GM18868 (cell line): Measurements from ENCODE around the gene AK3.
"Not testable (repeated sequence)": the region's sequence is repeated elsewhere in the genome, so short reads cannot be mapped to it uniquely, and the experiment has no call there.

Source experiments
- ATAC-seq: cut with Tn5 transposase; IDR thresholded peaks from one replicate; pipeline ENCODE4 v1.9.1; 2021; ENCODE audit warnings: mild to moderate bottlenecking, moderate library complexity; ENCODE audit not compliant: unreplicated experiment

The AK3 gene

GRCh38 chr9:4740638-4741364 lies at the start of gene AK3:
Gene AK3 (minus strand): TSS chr9:4741202. CDS start chr9:4741087, 115 bp downstream.
- ATAC-seq: peak; percentile 91

GRCh38 chr9:4788703-4789102 lies 47.7 kb upstream of the AK3 start:
- no peak for ATAC-seq

GRCh38 chr9:4787876-4788275 lies 46.9 kb upstream of the AK3 start:
- no peak for ATAC-seq

- ATAC-seq: no peak
Measured at GRCh38 chr9:4786599-4786998, 45.6 kb upstream of the AK3 start.

- no peak for ATAC-seq
Measured at GRCh38 chr9:4784403-4784802, 43.4 kb upstream of the AK3 start.

- not testable (repeated sequence) for ATAC-seq
Measured at GRCh38 chr9:4783191-4783590, 42.2 kb upstream of the AK3 start.

GRCh38 chr9:4781408-4781807 lies 40.4 kb upstream of the AK3 start:
- no peak for ATAC-seq

GRCh38 chr9:4780651-4781050 lies 39.6 kb upstream of the AK3 start:
- no peak for ATAC-seq

- not testable (repeated sequence) for ATAC-seq
Measured at GRCh38 chr9:4774958-4775357, 34.0 kb upstream of the AK3 start.

GRCh38 chr9:4774209-4774608 lies 33.2 kb upstream of the AK3 start:
- no peak for ATAC-seq

- ATAC-seq: no peak
Measured at GRCh38 chr9:4771788-4772187, 30.8 kb upstream of the AK3 start.

GRCh38 chr9:4769321-4770080 lies 28.5 kb upstream of the AK3 start:
- peak; percentile 70 for ATAC-seq

GRCh38 chr9:4768681-4769080 lies 27.7 kb upstream of the AK3 start:
- no peak for ATAC-seq

- ATAC-seq: no peak
Measured at GRCh38 chr9:4764033-4764432, 23.0 kb upstream of the AK3 start.

- no peak for ATAC-seq
Measured at GRCh38 chr9:4762886-4763541, 22.0 kb upstream of the AK3 start.

- peak; percentile 66 for ATAC-seq
Measured at GRCh38 chr9:4762108-4762885, 21.3 kb upstream of the AK3 start.

- ATAC-seq: no peak
Measured at GRCh38 chr9:4760122-4760521, 19.1 kb upstream of the AK3 start.

- ATAC-seq: no peak
Measured at GRCh38 chr9:4756420-4756819, 15.4 kb upstream of the AK3 start.

GRCh38 chr9:4755026-4755609 lies 14.1 kb upstream of the AK3 start:
- ATAC-seq: peak; percentile 48

GRCh38 chr9:4754530-4754929 lies 13.5 kb upstream of the AK3 start:
- ATAC-seq: not testable (repeated sequence)
